Activated CD8-positive, alpha-beta memory T cell treated with anti-CD3 and anti-CD28 coated beads, Interleukin-2, amount 50 U/mL, for 4 hours (primary cell): Measurements from ENCODE around the gene ANKRD49.
A peak's percentile ranks its signal among the peaks of the same experiment; 100 is the strongest.
"Not testable (repeated sequence)": the region's sequence is repeated elsewhere in the genome, so short reads cannot be mapped to it uniquely, and the experiment has no call there.

Experiments
- DNase-seq: peaks from one replicate; pipeline ENCODE4 v3.0.0-alpha.2; 2020

ANKRD49 gene, protein sequence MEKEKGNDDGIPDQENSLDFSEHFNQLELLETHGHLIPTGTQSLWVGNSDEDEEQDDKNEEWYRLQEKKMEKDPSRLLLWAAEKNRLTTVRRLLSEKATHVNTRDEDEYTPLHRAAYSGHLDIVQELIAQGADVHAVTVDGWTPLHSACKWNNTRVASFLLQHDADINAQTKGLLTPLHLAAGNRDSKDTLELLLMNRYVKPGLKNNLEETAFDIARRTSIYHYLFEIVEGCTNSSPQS

DNA sequence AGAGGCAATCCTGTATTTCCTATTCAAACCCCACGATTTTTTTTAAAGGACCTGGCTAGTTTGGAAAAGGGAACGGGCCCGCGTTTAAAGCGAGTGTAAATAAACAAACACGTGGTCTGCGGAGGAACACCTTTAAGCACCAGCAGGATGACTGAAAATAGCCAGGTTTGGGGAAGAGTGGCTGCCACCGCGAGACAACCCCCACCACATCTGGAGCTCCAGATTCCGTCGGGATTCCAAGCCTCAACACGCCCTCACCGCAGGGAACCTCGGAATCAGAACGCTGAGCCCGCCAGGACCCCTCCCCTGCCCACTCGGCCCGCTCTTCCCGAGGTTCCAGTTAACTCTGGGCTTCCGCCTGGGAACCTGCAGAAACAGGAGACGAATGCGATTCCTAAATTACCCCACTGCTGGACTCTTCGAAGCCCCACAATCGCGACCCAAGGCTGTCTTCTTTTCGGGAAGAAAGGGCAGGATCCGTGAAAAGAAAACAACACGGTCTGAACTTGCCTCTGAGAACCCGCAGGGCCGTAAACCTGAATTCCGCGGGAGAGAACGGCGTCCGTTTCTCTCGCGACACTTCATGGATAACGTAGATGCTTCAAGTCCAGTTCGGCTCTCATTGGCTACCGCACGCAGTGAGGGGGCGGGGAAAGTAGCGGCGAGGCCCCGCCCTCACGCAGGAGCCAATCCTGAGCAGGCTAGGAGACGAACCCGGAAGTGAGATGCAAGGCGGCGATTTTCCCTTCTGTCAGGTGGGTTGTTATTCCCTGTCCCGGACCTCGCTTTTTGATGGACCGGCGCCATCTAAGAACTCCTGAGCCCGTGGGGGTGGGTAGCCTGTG, at the start of gene ANKRD49, which contains the start of gene MRE11:
TSS of gene ANKRD49 (plus strand) at position 704 of the 845 bp plus-strand sequence. CDS start 2,710 bp downstream, outside the sequence.
TSS of gene MRE11 (minus strand) at position 564 of the 845 bp plus-strand sequence. CDS start 1,043 bp downstream, outside the sequence.
- DNase-seq = peak; percentile 95

DNA sequence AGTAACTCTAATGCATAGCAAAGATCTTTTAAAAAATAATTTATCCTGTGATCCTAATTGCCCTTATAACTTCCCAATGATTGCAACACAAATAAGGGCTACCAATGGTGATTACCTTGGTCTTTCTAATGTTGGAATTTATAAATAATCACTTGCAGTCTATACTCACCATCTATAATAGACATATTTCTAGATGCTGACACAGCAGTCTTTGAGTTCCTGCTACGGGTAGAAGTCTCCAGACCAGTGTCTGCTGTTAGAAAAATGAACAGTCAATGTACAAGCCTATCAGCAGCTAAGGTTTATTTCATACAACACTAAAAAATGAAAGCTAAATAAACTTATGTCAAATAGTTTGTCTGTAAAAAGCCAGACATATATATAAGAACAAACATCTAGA, 48.1 kb upstream of the ANKRD49 start:
- DNase-seq = no peak

DNA sequence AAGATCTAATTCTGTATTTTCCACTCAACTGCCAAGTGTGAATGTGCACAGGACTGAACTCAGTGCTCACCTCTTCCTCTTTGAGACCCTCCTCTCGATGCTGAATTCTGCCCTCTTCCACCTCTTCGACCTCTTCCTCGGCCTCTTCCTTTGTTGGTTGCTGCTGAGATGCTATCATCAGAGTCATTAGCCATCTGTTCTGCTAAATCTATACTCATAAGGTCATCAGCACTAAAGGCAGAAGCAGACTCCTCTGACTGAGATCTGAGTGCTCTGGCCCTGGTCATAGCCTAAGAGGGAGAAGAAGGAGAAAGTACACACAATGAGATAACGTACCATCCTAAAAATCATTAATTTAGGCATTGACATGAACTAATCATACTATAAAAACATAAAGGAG, 46.6 kb upstream of the ANKRD49 start:
- DNase-seq = no peak

DNA sequence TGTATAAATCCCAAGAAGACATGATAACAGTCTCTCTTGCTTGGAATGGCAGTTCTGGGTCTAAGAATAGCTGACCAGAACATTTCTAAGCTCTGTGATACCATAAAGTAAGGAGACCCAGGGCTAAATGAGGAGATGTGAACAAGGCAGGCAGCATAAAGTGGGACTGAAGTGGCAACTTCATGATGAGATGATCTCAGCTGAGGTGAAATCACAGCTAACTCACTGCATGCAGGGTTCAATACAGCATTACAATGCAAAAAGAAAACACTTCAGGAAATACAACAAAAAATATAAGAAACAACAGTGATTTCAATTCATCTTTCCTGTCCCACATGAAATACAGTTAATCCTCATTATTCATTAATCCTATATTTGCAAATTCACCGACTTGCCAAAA, 44.8 kb upstream of the ANKRD49 start:
- no peak for DNase-seq

DNA sequence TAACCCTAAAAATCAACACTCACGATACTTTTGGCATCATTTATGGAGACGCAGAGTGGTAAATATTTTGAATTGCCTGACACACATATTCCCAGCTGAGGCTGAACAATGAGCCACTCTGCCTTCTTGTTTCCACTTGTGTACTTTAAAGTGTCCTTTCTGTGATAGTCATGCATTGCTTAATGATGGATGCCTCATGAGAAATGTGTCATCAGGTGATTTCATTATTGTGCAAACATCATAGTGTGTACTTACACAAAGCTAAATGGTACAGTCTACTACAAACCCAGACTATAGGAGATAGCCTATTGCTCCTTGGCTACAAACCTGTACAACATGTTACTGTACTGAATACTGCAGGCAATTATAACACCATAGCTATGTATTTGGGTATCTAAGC, 44.3 kb upstream of the ANKRD49 start:
- no peak for DNase-seq

DNA sequence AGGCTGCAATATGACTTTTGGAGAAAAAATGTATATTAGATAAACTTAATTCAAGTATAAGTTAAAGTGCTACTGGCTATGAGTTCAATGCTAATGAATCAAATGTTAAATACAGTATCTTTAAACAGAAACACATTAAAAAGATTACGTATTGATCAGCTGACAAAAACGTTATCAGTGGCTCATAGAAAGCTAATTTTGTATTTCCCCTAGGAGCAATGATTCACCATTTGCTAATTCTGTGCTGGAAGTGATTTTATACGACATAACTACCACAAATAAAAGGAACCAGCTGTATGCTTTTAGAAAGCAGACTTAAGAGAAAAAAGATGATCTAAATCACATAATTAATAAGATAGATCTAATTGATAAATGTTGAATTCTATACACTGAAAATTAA, 43.7 kb upstream of the ANKRD49 start:
- DNase-seq = no peak

DNA sequence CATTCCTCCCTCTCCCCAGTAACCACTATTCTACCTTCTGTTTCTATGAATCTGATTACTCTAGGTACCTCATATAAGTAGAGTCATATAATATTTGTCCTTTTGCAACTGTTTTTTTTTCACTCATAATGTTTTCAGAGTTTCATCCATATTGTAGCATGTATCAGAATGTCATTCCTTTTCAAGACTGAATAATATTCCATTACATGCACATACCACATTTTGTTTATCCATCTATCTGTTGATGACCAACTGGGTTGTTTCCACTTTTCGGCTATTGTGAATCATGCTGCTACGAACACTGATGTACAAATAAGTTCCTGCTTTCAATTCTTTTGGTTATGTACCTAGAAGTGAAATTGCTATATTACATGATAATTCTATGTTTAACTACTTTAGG, 40.8 kb upstream of the ANKRD49 start:
- no peak for DNase-seq

DNA sequence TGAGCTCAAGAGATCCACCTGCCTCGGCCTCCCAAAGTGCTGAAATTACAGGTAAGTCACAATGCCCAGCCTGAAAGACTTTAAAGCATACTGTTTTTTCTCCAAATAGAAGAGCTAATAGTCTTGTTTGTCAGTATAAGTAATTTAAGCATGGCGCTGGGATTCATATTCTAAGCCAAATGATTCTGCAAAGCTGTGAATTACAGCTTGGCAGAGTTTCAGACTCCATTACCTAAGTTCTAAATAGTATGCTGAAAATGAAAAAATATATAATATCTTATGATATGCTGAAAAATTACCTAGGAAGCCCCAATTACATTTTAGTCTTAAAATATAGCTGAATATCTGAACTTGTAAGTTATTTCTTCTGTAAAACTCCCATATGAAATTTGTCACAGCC, 39.5 kb upstream of the ANKRD49 start:
- no peak for DNase-seq

DNA sequence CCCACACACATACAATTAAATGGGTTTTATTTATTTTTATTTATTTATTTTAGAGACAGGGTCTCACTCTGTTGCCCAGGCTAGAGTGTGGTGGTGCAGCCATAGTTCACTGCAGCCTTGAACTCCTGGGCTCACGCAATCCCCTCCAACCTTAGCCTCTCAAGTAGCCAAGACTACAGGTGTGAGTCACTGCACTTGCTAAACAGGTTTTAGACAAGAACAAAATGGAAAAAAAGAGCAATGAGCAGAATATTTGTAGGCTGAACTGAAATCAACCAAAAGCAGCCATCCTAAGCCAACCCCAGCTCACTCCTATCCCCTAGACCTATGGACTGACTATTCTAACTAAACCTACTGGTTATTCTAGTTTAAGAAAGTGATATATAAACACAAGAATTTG, 37.9 kb upstream of the ANKRD49 start:
- no peak for DNase-seq

DNA sequence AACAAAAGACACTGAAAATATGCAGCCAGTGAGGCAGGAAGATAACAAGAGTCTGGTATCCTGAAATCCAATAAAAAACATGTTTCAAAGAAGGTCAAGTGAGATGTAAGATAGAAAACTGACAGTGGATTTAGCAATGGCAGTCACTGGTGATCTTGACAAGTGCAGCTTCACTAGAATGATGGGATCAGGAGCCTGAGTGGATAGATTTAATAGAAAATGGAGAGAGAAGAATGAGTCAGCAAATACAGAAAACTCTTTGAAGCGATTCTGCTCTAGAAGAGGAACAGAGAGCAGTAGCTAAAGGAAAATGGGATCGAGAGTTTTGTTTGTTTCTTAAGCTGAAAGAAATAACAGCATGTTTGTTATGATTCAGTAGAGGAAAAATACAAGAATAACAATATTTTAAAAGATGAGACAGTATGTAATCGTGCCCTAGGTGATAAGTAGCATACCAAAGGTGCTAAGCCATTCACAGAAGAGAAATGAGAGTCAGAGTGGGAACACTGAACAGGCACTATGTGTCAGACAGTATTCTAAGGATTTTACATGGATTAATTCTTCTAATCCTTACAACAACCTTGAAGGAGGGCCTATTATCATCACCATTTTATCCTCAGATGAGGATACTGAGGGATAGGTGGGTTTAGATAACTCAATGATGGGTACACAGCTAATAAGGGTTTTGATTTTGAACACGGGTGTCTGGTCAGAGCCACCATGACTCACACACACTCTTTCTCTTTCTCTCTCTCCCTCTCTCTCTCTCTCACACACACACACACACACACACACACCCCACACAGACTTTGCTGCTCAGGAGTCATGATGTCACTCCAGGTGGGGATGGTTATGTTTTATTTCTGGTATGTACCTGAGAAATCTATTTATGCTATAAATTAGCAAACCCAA, 36.4 kb upstream of the ANKRD49 start:
- DNase-seq = no peak

DNA sequence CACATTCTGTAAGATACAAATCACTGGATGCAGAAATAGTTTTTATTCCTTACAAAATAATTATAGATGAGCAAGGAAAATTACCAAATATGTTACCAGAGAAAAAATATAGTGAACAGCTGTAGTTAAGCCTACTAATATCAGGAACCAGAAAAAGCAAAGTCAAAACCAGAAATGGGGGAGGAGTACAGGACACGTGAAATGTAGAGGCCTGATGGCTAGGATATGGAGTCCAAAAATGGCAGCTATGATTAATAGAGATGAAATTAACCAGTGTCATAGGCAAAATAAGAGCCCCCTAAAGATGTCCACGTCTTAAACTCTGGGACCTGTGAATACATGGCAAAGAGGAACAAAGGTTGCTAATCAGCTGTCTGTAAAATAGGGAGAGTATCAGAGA, 34.2 kb upstream of the ANKRD49 start:
- DNase-seq = no peak

DNA sequence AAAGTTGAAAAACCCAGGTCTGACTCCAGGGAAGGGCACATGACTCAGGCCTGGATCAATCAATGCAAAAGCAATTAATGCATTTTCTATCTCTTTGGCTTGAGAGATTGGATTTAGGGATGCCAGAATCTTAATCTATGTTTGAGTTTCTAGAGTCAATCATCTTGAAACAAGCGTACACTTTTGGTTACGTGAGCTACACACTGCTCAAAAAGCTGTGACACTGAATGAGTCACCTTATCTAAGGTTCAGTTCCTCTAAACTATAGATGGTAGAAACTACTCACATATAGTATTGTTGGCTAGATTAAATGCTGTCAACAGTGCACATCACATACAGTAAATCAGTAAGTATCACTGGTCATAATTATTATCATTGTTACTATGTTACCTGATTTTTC, 24.4 kb upstream of the ANKRD49 start:
- DNase-seq = no peak

DNA sequence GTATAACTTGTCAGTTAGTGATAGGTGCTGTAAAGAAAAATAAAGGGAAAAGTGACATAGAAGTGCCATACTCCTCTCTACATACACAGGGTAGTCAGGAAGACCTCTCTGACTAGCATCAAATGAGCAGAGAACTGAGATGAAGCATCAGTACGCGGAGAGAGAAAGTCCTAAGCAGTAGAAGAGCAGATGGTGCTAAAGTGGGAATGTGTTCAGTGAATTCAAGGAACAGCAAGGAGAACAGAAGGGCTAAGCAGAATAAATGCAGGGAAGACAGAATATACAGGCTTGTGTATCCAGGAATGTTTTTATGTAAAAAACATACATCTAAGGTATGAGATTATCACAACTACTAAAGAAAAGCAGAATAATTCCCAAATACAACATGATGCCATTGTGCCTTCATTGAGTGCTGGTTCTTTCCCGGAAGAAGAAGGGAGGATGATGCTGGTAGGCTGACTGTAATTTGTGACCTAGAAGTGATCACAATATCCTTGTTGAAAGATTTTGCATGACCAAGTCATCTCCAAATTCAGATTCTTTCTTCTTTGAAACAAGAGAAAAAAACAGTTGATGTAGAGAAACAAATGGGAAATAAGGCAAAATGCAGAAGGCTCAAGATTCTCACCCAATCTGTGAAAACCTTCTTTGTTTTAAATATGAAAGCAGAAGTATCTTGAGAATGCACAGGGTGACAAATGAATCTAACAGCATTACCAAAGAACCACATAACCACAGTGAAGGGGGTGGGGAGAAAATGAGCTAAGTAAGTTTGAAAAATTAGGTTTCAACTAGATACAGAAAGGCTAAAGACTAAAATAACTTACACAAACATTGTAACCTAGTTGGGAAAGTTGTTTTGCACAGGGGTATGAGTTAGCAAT, 20.6 kb upstream of the ANKRD49 start:
- DNase-seq = no peak

DNA sequence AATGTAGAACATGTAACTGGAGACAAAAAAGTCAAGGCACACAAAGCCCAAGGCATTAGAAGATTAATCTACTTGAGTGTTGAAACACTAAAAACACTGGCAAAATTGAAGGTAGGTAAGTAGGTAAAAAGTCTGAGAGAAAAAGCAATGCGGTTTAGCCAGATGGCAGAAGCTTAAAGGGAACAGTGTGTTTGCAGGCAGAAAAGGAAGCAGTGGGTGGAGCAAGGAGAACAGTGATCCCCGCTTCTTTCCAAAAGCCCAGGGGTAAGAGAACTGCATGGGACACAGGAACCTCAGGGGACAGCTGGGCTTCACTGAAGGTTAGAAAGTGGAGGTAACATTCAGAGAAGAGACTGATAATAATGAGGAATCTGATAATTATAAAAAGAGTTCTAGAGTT, 16.2 kb upstream of the ANKRD49 start:
- DNase-seq = no peak

DNA sequence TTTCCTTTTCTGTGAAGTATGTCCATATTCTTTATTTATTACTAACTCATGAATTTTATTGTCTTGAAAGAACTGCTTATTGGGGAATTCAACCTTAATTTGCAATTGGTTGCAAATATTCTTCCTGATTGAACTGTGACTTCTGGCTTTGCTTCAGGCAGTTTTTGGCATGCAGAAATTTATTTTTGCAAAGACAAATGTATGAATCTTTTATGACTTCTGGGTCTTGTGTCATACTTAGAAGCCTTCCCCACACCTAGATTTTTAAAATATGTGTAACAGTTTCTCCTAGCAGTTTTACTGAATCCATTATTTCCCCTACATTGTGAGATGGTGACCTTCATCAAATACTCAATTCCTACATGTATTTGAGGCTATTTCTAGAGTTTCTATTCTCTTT, 12.4 kb upstream of the ANKRD49 start:
- DNase-seq = no peak

DNA sequence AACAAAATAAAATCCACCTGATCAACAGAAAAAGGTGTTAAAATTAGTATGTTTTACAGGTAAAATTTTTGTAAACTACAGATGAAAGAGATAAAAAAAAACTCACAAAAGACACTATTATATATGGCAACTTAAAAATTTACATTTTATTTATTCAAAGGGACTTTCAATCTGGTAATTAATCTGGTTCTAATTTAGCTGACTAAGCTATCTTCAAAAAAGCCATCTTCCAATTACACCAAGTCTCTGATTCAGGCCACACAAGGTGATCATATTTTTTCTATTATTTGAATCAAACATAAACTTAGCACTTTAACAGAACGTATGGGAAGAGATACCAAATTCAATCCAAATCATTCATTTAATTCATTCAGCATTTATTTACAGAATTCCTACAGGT, 7.7 kb upstream of the ANKRD49 start:
- no peak for DNase-seq

DNA sequence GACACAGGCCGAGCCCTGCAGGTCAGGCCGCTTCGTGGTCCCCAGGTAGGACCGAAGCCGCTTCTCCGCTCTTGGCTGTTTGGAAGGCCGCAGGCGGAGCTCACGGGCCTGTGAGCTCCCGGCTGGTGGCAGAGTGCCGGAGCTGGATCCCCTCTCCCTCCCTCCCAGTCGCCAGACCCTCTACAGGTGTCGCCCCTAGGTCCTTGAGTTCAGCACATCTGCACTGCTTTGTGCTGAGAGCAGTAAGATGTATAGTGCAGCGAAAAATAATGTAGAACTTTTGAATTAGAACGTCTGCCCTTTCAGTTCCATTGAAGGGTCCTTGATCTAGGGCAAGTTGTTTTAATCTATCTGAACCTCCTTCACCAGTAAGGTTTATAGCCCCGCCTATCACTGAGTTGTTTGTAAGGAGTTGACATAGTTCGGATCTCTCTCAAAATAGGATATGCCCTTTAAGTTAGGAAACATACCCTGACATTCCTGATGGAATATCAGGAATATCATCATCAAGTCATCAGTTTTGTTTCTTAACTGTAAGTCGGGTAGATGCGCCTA, 419 bp downstream of the ANKRD49 start:
- DNase-seq = no peak

DNA sequence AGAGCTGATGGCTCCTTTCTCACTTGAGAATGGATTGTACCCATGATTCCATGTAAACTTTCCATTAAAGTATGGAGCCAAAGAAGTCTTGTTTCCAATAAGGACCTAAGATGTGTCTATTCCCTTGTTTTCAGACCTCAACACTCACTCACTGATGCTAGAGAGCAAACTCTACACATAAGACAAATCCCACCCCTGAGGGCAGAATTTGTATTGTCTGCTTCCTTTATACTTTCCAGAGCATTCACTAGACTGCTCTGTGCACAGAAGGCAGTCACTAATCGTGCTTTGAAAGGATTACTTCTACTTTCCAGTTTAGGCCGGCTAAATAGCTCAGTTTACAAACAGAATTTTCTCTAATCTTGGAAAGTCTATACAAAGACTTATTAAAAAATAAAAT, 6.4 kb downstream of the ANKRD49 start:
- no peak for DNase-seq

DNA sequence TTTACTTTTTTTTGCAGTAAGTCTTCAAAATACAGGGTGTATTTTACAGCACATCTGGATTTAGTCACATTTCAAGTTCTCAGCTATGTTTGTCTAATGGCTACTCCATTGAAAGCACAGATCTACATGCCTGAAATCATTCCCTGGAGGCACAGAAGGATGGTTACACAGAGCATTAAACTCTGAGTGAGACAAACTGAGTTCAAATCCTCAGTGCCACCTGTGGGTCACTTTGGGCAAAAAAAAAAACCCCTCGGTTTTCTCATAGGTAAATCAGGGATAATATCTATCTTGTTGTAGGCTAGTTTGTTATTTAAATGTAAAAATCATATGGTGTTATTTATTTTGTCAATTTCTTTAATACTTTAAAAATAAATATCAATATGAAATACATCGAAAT, 7.7 kb downstream of the ANKRD49 start:
- DNase-seq = no peak

DNA sequence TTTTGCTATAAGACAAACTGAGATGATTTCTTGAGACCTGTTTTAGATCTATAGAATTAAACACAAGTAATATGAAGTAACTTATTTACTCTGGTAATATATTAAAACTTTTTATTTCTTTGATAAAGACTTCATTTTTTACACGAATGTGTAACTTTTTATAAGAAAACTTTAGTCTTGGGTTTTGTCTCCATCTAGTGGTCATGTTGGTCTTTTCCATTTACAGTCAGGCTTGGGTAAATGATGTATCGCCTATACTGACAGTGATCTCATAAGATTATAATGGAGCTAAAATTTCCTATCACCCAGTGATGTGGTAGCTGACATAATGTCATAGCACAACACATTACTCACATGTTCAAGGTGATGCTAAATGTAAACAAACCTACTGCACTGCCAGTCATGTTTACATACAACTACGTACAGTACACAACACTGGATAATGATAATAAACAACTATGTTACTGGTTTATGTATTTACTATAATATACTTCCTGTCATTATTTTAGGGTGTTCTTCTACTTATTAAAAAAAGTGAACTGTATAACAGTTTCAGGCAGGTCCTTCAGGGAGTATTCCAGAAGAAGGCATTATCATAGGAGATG, 11.0 kb downstream of the ANKRD49 start:
- no peak for DNase-seq

DNA sequence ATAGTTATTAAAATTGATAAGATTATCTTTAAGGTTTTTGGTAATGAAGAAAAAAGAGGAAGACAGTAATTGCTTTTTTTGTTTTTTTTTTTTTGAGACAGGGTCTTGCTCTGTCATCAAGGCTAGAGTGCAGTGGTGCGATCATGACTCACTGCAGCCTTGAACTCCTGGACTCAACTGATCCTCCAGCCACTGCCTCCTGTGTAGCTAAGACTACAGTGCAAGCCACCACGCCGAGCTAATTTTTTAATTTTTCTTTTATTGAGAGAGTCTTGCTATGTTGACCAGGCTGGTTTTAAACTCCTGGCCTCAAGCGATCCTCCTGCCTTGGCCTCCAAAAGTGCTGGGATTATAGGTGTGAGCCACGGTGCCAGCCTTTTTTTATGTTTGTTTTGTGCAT, 12.7 kb downstream of the ANKRD49 start:
- DNase-seq = not testable (repeated sequence)

DNA sequence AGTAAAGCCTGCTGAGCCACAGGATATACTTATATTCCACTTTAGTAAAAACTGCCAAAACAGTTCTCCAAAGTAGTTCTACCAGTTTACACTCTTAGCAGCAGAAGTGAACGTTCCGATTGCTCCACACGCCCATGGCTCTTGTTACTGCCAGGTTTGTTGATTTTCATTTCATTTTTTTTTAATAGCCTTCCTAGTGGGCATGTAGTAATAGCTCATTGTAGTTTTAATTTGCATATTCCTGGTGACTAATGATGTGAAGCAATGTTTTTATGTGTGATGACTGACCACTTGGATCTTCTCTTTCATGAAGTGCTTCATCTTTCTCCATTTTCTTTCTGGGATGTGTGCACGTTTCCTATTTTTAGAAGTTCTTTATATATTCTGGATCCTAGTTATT, 13.7 kb downstream of the ANKRD49 start:
- no peak for DNase-seq
